Hepatocyte (in vitro differentiated cells): ENCODE data around the gene SLC17A9. TPM values are rescaled to one million over a fixed set of nuclear protein-coding genes. Genes with fewer than 3 reads are reported as not detected.

Experiments
- DNase-seq: peaks from one replicate; pipeline ENCODE4 v3.0.0-alpha.2; 2016; ENCODE audit warnings: low spot score
- H2AFZ ChIP-seq: fragments of 200-600 bp; sonication (generic); 2 replicates; pipeline ENCODE4 v1.6.0; 2016; ENCODE audit warnings: antibody characterized with exemption, mild to moderate bottlenecking
- H3K27ac ChIP-seq: fragments of 200-600 bp; sonication (generic); 2 replicates; pipeline ENCODE4 v1.5.1; 2016; ENCODE audit warnings: mild to moderate bottlenecking
- H3K27me3 ChIP-seq: fragments of 200-600 bp; sonication (generic); 2 replicates; pipeline ENCODE4 v1.6.1; 2016
- H3K36me3 ChIP-seq: fragments of 200-600 bp; sonication (generic); replicated peaks from 2 replicates; pipeline ENCODE4 v1.5.1; 2016; ENCODE audit warnings: low read depth; ENCODE audit not compliant: insufficient read depth
- H3K4me1 ChIP-seq: fragments of 200-600 bp; sonication (generic); 2 replicates; pipeline ENCODE4 v1.5.1; 2016; ENCODE audit warnings: mild to moderate bottlenecking, moderate library complexity; ENCODE audit not compliant: insufficient read depth
- H3K4me2 ChIP-seq: fragments of 200-600 bp; sonication (generic); 2 replicates; pipeline ENCODE4 v1.6.0; 2016
- H3K4me3 ChIP-seq: fragments of 200-600 bp; sonication (generic); 2 replicates; pipeline ENCODE4 v1.5.1; 2016; ENCODE audit warnings: mild to moderate bottlenecking
- H3K79me2 ChIP-seq: fragments of 200-600 bp; sonication (generic); 2 replicates; pipeline ENCODE4 v1.6.0; 2017; ENCODE audit warnings: mild to moderate bottlenecking
- H3K9me2 ChIP-seq: fragments of 200-600 bp; sonication (generic); replicated peaks from 2 replicates; pipeline ENCODE4 v1.6.0; 2017; ENCODE audit warnings: mild to moderate bottlenecking; ENCODE audit not compliant: insufficient read depth
- H3K9me3 ChIP-seq: fragments of 200-600 bp; sonication (generic); 2 replicates; pipeline ENCODE4 v1.5.1; 2016; ENCODE audit warnings: low read depth, mild to moderate bottlenecking
- H4K20me1 ChIP-seq: fragments of 200-600 bp; sonication (generic); 2 replicates; pipeline ENCODE4 v1.6.0; 2016; ENCODE audit warnings: mild to moderate bottlenecking; ENCODE audit not compliant: insufficient read depth, poor library complexity, severe bottlenecking
- EZH2 ChIP-seq: fragments of 200-600 bp; sonication (generic); IDR thresholded peaks from 2 replicates; pipeline ENCODE4 v1.6.1; 2016; ENCODE audit warnings: antibody characterized with exemption, mild to moderate bottlenecking, borderline replicate concordance
- EZH2phosphoT487 ChIP-seq: fragments of 200-600 bp; sonication (generic); IDR thresholded peaks from one replicate; pipeline ENCODE4 v1.6.1; 2018; ENCODE audit warnings: antibody characterized with exemption, mild to moderate bottlenecking, low read depth, moderate library complexity; ENCODE audit not compliant: unreplicated experiment, severe bottlenecking
- WGBS: methylation state at CpG from one replicate; pipeline ENCODE4 v1.1.6; 2016; ENCODE audit warnings: low lambda C conversion rate; ENCODE audit errors: missing lambda C conversion rate; 5-methylcytosine and 5-hydroxymethylcytosine counted together
- polyA plus RNA-seq: library from polyadenylated mRNA; unstranded; fragments of >200 nt; fragmentation: Nextera tagmentation; extraction: Ambion mirVana; gene quantifications from 2 replicates; pipeline ENCODE4 v1.2.1, GENCODE V29; 2016
- total RNA-seq: library from RNA; depleted of rRNA; stranded (reverse); fragments of >200 nt; gene quantifications from 2 replicates; pipeline ENCODE4 v1.2.3, GENCODE V29; 2014
- TF ChIP-seq, protein P1 (sequence below): fragments of 200-600 bp; sonication (generic); IDR thresholded peaks from 2 replicates; pipeline ENCODE4 v1.5.1; 2016; ENCODE audit warnings: antibody characterized with exemption, mild to moderate bottlenecking; ENCODE audit not compliant: poor library complexity

Gene SLC17A9
- total and polyA plus RNA-seq, 2 experiments from 2014 or later = 26.9 to 83.9 TPM

- no peaks in the 10 kb centered on the region for H3K36me3 ChIP-seq
- TF ChIP-seq EZH2phosphoT487 = no peak
- TF ChIP-seq, protein P1, sequence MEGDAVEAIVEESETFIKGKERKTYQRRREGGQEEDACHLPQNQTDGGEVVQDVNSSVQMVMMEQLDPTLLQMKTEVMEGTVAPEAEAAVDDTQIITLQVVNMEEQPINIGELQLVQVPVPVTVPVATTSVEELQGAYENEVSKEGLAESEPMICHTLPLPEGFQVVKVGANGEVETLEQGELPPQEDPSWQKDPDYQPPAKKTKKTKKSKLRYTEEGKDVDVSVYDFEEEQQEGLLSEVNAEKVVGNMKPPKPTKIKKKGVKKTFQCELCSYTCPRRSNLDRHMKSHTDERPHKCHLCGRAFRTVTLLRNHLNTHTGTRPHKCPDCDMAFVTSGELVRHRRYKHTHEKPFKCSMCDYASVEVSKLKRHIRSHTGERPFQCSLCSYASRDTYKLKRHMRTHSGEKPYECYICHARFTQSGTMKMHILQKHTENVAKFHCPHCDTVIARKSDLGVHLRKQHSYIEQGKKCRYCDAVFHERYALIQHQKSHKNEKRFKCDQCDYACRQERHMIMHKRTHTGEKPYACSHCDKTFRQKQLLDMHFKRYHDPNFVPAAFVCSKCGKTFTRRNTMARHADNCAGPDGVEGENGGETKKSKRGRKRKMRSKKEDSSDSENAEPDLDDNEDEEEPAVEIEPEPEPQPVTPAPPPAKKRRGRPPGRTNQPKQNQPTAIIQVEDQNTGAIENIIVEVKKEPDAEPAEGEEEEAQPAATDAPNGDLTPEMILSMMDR = no peak
- TF ChIP-seq EZH2 = no peak
- no peak for DNase-seq
- H3K4me1 ChIP-seq = no peaks in the 10 kb centered on the region
- H2AFZ ChIP-seq = no peak overlapping the region
- no peaks in the 10 kb centered on the region for H4K20me1 ChIP-seq
- H3K27me3 ChIP-seq = no peaks in the 10 kb centered on the region
- H3K27ac ChIP-seq = no peak overlapping the region
- H3K9me2 ChIP-seq = no peaks in the 10 kb centered on the region
- no peak overlapping the region for H3K4me2 ChIP-seq
- WGBS = 90% methylated on average over 20 of the region's 20 CpGs
- no peaks in the 10 kb centered on the region for H3K9me3 ChIP-seq
- no peak overlapping the region for H3K4me3 ChIP-seq
- no peaks in the 10 kb centered on the region for H3K79me2 ChIP-seq
Observed at GRCh38 chr20:62964700-62965099, 12.2 kb downstream of the SLC17A9 start.

GRCh38 chr20:62965363-62965771 is 12.9 kb downstream of the SLC17A9 start:
- H3K9me2 ChIP-seq = no peaks in the 10 kb centered on the region
- H3K36me3 ChIP-seq = no peaks in the 10 kb centered on the region
- TF ChIP-seq, protein P1 = no peak
- TF ChIP-seq EZH2phosphoT487 (no peak), EZH2 (no peak)
- H3K4me2 ChIP-seq = no peak overlapping the region
- no peaks in the 10 kb centered on the region for H3K79me2 ChIP-seq
- no peaks in the 10 kb centered on the region for H4K20me1 ChIP-seq
- 88% methylated on average over 19 of the region's 19 CpGs for WGBS
- H3K27me3 ChIP-seq = no peaks in the 10 kb centered on the region
- no peak overlapping the region for H3K4me3 ChIP-seq
- DNase-seq = no peak
- H3K9me3 ChIP-seq = no peaks in the 10 kb centered on the region
- no peaks in the 10 kb centered on the region for H3K4me1 ChIP-seq
- no peak overlapping the region for H3K27ac ChIP-seq
- no peak overlapping the region for H2AFZ ChIP-seq

DNA sequence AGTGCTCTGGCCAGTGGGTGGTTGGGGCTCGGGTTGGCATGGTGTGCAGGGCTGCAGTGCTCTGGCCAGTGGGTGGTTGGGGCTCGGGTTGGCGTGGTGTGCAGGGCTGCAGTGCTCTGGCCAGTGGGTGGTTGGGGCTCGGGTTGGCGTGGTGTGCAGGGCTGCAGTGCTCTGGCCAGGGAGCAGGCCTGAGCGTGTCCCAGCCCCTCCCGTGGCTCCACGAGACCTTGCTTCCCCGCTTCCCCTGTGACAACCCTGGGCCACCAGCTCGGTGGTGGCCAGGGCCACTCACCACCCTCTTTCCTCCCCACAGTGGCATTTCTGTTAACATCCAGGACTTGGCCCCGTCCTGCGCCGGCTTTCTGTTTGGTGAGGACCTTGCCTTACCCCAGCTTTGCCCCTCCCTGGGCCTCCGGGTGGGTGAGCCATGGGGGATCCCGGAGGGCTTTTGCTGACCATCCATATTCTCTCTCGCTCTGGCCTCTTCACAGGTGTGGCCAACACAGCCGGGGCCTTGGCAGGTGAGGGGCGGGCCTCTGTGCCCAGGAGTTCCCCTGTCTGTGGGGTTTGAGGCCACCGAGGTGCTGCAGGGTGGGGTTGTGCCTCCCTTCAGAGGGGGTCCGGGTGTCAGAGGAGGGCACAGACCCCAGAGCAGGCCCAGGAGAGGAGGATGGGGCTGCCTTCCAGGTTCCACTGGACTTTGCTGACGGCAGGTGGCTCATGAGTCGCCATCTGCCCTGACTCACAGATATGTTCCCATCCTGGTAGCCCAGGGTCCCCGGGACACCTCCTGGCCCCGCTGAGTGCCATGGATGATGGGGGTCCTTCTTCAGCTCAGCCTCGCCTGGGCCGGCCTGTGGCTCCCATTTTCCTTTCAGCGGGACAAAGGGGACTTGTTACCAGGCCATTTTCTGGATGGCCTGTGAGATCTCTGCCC is 14.0 kb downstream of the SLC17A9 start:
- Histone ChIP-seq H3K4me1 (no peaks in the 10 kb centered on the region), H3K36me3 (no peaks in the 10 kb centered on the region), H3K27ac (no peak overlapping the region), H2AFZ (no peak overlapping the region), H3K4me3 (no peak overlapping the region), H3K9me2 (no peaks in the 10 kb centered on the region), H3K4me2 (no peak overlapping the region), H4K20me1 (no peaks in the 10 kb centered on the region), H3K27me3 (no peaks in the 10 kb centered on the region), H3K9me3 (no peaks in the 10 kb centered on the region), H3K79me2 (no peaks in the 10 kb centered on the region)
- no peak for DNase-seq
- WGBS = 95% methylated on average over 24 of the region's 27 CpGs
- no peak for TF ChIP-seq EZH2
- no peak for TF ChIP-seq EZH2phosphoT487
- TF ChIP-seq, protein P1 = no peak
